ENCODE data around the gene ABR.

ABR gene

DNA sequence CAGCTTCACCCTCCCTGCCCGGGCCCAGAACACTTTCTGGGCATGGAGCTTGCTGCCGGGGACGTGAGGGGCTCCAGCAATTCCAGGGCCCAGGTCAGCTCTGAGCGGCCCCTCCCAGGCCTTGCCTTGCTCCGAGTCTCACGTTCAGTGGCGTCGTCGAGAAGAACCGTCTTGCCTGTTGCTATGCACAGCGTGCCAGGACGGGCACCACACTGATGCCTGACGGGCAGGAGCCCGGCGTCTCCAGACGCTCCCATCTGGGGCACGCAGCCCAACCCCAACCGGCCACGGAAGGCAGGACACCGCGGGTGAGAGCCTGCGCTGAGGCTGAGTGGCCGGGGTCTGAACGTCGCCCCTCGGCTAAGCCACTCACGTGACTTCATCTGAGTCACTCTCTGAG, 155.7 kb downstream of the ABR start:
- Histone ChIP-seq H3K27ac (replicated peaks) (no peak overlapping the region), H3K4me3 (replicated peaks; ENCODE audit: insufficient read depth, low read length) (no peak overlapping the region), H3K27me3 (ENCODE audit: insufficient read depth, poor library complexity, severe bottlenecking) (no peaks in the 10 kb centered on the region)
- TF ChIP-seq SPI1 (IDR thresholded peaks at IDR 0.05; ENCODE audit: borderline replicate concordance, low read depth) = no peak
- TF ChIP-seq CTCF (IDR thresholded peaks at IDR 0.05; ENCODE audit: insufficient read depth, low read length) = no peak
- TF ChIP-seq GABPA (IDR thresholded peaks at IDR 0.05; ENCODE audit: low read depth) = no peak
- no peak for DNase-seq (ENCODE audit: low read depth in 1 of 2, low spot score in 1 of 2)

DNA sequence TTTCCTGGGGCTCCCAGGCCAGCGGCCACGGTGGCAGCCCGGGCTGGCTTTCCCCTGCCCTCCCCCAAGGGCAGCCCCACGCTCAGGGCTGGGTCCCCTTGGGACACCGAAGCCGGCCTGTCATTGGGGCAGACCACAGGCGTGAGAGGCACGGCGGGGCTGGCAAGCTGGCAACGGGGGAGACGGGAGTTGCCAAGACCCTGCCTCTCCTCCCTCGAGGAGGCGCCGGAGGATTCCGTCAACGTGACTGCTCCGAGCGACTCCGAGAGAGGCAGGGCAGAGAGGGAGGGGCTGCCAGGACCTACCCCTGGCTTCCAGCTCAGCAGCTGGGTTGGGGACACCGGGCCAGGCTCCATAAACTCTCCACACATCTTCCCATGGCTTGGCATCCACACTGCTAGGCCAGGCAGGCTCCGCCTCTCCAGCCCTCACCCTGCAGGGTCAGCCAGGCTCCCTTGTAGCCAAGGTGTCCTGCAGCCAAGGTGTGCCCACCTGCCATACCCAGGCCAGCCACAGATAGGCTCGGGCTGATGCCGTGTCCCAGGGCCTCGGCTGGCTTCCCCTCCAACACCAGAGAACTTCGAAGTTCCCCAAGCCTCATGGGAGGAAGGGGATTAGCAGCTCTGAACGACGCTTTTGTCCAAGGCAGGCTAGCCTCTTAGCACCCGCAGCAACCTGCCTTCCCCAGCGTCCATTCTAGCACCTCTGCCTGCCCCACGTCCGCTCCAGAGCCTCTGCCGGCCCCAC, 157.3 kb downstream of the ABR start:
- Histone ChIP-seq H3K4me3 (replicated peaks; ENCODE audit: insufficient read depth, low read length) (no peak overlapping the region), H3K27me3 (ENCODE audit: insufficient read depth, poor library complexity, severe bottlenecking) (no peaks in the 10 kb centered on the region), H3K27ac (replicated peaks) (no peak overlapping the region)
- no peak for DNase-seq (ENCODE audit: low read depth in 1 of 2, low spot score in 1 of 2)
- no peak for TF ChIP-seq GABPA (IDR thresholded peaks at IDR 0.05; ENCODE audit: low read depth)
- no peak for TF ChIP-seq SPI1 (IDR thresholded peaks at IDR 0.05; ENCODE audit: borderline replicate concordance, low read depth)
- no peak for TF ChIP-seq POLR2AphosphoS5 (IDR thresholded peaks at IDR 0.05; ENCODE audit: low read depth)
- TF ChIP-seq CTCF (IDR thresholded peaks at IDR 0.05; ENCODE audit: insufficient read depth, low read length) = no peak
- TF ChIP-seq REST (IDR thresholded peaks at IDR 0.05; ENCODE audit: insufficient replicate concordance, low read depth) = no peak

DNA sequence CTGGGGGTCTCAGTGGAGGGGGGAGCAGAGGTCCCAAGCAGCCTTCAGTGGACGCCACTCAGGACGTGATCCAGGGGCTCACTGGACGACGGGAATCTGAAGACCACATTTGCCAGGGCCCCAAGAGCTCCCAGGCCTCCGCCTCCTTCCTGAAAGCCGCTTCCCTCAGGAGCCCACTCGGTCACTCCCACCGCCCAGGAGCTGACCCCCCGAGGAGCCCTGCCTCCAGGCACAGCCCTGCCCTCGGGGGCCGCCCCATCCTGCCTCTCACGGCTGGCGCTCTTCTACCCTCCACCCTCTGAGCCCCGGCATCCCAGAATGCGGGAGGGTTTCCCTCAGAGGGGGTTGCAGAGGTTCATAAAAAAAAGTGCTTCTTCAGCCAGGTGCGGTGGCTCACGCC, 158.6 kb downstream of the ABR start:
- TF ChIP-seq POLR2AphosphoS5 (IDR thresholded peaks at IDR 0.05; ENCODE audit: low read depth) (no peak), SPI1 (IDR thresholded peaks at IDR 0.05; ENCODE audit: borderline replicate concordance, low read depth) (no peak), CTCF (IDR thresholded peaks at IDR 0.05; ENCODE audit: insufficient read depth, low read length) (no peak), GABPA (IDR thresholded peaks at IDR 0.05; ENCODE audit: low read depth) (no peak)
- Histone ChIP-seq H3K4me3 (replicated peaks; ENCODE audit: insufficient read depth, low read length) (no peak overlapping the region), H3K27ac (replicated peaks) (no peak overlapping the region), H3K27me3 (ENCODE audit: insufficient read depth, poor library complexity, severe bottlenecking) (no peaks in the 10 kb centered on the region)
- DNase-seq (ENCODE audit: low read depth in 1 of 2, low spot score in 1 of 2) = no peak

GRCh38 chr17:1019451-1019850, 160.3 kb downstream of the ABR start:
- Histone ChIP-seq H3K27ac (replicated peaks) (no peak overlapping the region), H3K4me3 (replicated peaks; ENCODE audit: insufficient read depth, low read length) (no peak overlapping the region), H3K27me3 (ENCODE audit: insufficient read depth, poor library complexity, severe bottlenecking) (no peaks in the 10 kb centered on the region)
- no peak for DNase-seq (ENCODE audit: low read depth in 1 of 2, low spot score in 1 of 2)
- TF ChIP-seq CTCF (IDR thresholded peaks at IDR 0.05; ENCODE audit: insufficient read depth, low read length) (no peak), GABPA (IDR thresholded peaks at IDR 0.05; ENCODE audit: low read depth) (no peak), REST (IDR thresholded peaks at IDR 0.05; ENCODE audit: insufficient replicate concordance, low read depth) (no peak), POLR2AphosphoS5 (IDR thresholded peaks at IDR 0.05; ENCODE audit: low read depth) (no peak)

All from HL-60 (cell line).